Caco-2 (cell line): ENCODE measurements around the gene QSER1. TPM values are rescaled to one million over a fixed set of nuclear protein-coding genes. Genes with fewer than 3 reads are reported as not detected.

Experiments used
- BruUV-seq: library from RNA; stranded (reverse); fragments of 400-500 nt; replicated peaks from 2 replicates; lab custom pipeline; 2021; lab: Mats Ljungman, UMichigan
- CTCF ChIA-PET: fragments of 300-600 bp; sonication (Branson Sonifier 250); formaldehyde crosslinking; loops from one replicate; lab custom pipeline; 2022; ENCODE audit warnings: antibody characterized with exemption; lab: Charles Lee
- POLR2A ChIA-PET: fragments of 300-600 bp; sonication (Branson Sonifier 250); formaldehyde crosslinking; loops from one replicate; lab custom pipeline; 2022; ENCODE audit warnings: antibody characterized with exemption; lab: Charles Lee
- DNase-seq, 2 experiments: peaks; one replicate each; pipeline versions ENCODE4 v3.0.0 to v3.0.0-alpha.2; 2020 to 2022
- H3K27me3 ChIP-seq: replicated peaks from 2 replicates; pipeline ENCODE4 v1.6.0; 2011; ENCODE audit warnings: low read length; ENCODE audit not compliant: control insufficient read depth, insufficient read depth
- H3K36me3 ChIP-seq: 2 replicates; pipeline ENCODE4 v1.5.1; 2011; ENCODE audit warnings: low read length; ENCODE audit not compliant: control insufficient read depth, insufficient read depth
- H3K4me1 ChIP-seq: fragments of 250-450 bp; sonication (Bioruptor Pico); 2 replicates; pipeline ENCODE4 v1.5.1; 2020; ENCODE audit warnings: mild to moderate bottlenecking
- H3K4me3 ChIP-seq: 2 replicates; pipeline ENCODE4 v1.5.1; 2011; ENCODE audit warnings: low read depth, mild to moderate bottlenecking, control low read depth, low read length
- H3K9me3 ChIP-seq: fragments of 250-450 bp; sonication (Bioruptor Pico); 2 replicates; pipeline ENCODE4 v1.5.1; 2020; ENCODE audit warnings: mild to moderate bottlenecking, moderate library complexity
- H3K27ac Mint-ChIP-seq: one replicate; pipeline ENCODE4 v1.8.0; 2022; ENCODE audit warnings: mixed read lengths; ENCODE audit not compliant: unreplicated experiment
- H3K27me3 Mint-ChIP-seq: one replicate; pipeline ENCODE4 v1.8.0; 2022; ENCODE audit warnings: mixed read lengths; ENCODE audit not compliant: insufficient read depth, unreplicated experiment
- H3K36me3 Mint-ChIP-seq: one replicate; pipeline ENCODE4 v1.8.0; 2022; ENCODE audit warnings: mild to moderate bottlenecking, mixed read lengths; ENCODE audit not compliant: insufficient read depth, unreplicated experiment
- H3K4me1 Mint-ChIP-seq: one replicate; pipeline ENCODE4 v1.8.0; 2022; ENCODE audit warnings: low read depth, mixed read lengths; ENCODE audit not compliant: unreplicated experiment
- H3K4me3 Mint-ChIP-seq: one replicate; pipeline ENCODE4 v1.8.0; 2022; ENCODE audit warnings: mild to moderate bottlenecking, moderate library complexity, mixed read lengths; ENCODE audit not compliant: unreplicated experiment
- H3K9me3 Mint-ChIP-seq: one replicate; pipeline ENCODE4 v1.8.0; 2022; ENCODE audit warnings: mixed read lengths; ENCODE audit not compliant: unreplicated experiment
- CTCF ChIP-seq, 2 experiments: fragments of 200-600 bp in 1 of 2; IDR thresholded peaks; 1 replicate in 1 of 2; 2 replicates in 1 of 2; pipeline versions ENCODE4 v1.5.1 to v1.8.0; 2011 to 2022; ENCODE audit warnings: antibody characterized with exemption in 1 of 2, control low read depth in 1 of 2, inconsistent platforms in 1 of 2, low read depth in 1 of 2, low read length in 1 of 2, mild to moderate bottlenecking in 1 of 2, moderate library complexity in 1 of 2; ENCODE audit not compliant: insufficient read depth in 1 of 2, severe bottlenecking in 1 of 2, unreplicated experiment in 1 of 2
- intact Hi-C: fragments of 100-400 bp; cut with micrococcal nuclease; formaldehyde crosslinking; loops from one replicate; pipeline ENCODE4 v1.10.0; 2022; ENCODE audit not compliant: unreplicated experiment
- total RNA-seq: library from RNA; stranded (reverse); gene quantifications from 2 replicates; pipeline ENCODE4 v1.2.3, GENCODE V29; 2022

Gene QSER1
- total RNA-seq, 1 experiment from 2014 or later, result 45.0 TPM

DNA sequence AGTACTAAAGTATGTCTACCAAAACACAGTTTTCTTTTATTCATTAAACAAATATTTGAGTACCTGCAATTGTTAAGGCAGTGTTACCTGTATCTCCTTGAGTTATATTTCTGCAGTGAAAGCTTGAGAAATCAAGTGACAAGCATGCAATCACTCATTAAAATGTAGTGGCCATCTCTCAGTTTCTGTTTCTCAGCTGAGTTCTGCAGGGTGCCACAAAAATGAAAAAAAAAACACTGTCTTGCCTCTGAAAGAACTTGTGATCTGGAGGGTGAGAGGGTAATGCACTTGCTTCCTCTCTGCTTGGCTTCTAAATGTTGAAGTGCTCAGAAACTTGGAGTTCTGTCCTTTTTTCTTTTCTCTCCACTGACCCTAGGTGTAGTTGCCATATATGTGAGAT is 6.8 kb downstream of the QSER1 start:
- Mint-ChIP-seq H3K27me3 (no peaks in the 10 kb centered on the region), H3K9me3 (no peaks in the 10 kb centered on the region), H3K4me1 (peaks cover 29% of the 10 kb centered on the region), H3K36me3 (peaks cover 13% of the 10 kb centered on the region), H3K27ac (no peak overlapping the region), H3K4me3 (no peak overlapping the region)
- H3K36me3 ChIP-seq, result no peaks in the 10 kb centered on the region
- TF ChIP-seq CTCF (IDR thresholded peaks at IDR 0.05; ENCODE audit: insufficient read depth in 1 of 2, low read depth in 1 of 2, low read length in 1 of 2, severe bottlenecking in 1 of 2, unreplicated experiment in 1 of 2), result no peak
- no peaks in the 10 kb centered on the region; the same call in 1 of the 2 replicates for H3K27me3 ChIP-seq
- ChIA-PET POLR2A (no interaction called here), CTCF (no interaction called here)
- no peak overlapping the region for H3K4me3 ChIP-seq
- peaks cover 17% of the 10 kb centered on the region for H3K4me1 ChIP-seq
- DNase-seq, result no peak
- no TSS peak for BruUV-seq
- intact Hi-C loops, result no loop called here
- H3K9me3 ChIP-seq, result no peaks in the 10 kb centered on the region

DNA sequence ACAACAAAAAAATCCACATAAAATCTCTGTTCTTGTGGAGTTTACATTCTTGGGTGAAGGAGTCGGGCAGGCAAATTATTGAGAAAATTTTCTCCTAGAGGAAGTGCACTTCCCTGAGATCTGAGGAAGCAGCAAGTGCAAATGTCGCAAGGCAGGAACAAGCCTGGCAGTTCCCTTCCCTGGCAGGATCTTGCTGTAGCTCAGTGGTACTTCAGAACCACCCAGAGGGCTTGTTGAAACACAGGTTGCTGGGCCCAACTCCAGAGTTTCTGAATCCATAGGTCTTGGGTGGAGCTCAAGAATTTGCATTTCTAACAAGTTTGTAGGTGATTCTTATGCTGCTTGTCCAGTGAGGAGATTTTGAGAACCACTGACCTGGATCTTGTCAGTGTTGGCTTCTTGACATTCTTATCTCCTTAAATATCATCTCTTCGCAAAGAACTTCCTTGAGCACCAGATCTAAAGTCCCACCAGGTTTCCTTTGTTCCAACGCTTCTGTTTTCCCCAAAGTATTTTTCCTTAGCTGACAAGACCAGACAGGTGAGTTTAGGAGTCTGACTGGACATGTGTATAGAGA is 9.6 kb downstream of the QSER1 start:
- H3K4me3 ChIP-seq, result no peak overlapping the region
- ChIA-PET CTCF (no interaction called here), POLR2A (no interaction called here)
- H3K27me3 Mint-ChIP-seq, result no peaks in the 10 kb centered on the region
- no peaks in the 10 kb centered on the region for H3K9me3 Mint-ChIP-seq
- no peak for TF ChIP-seq CTCF (IDR thresholded peaks at IDR 0.05; ENCODE audit: insufficient read depth in 1 of 2, low read depth in 1 of 2, low read length in 1 of 2, severe bottlenecking in 1 of 2, unreplicated experiment in 1 of 2)
- no peak overlapping the region for H3K27ac Mint-ChIP-seq
- DNase-seq, result no peak
- no peaks in the 10 kb centered on the region for H3K9me3 ChIP-seq
- no peaks in the 10 kb centered on the region; the same call in 1 of the 2 replicates for H3K27me3 ChIP-seq
- H3K4me1 Mint-ChIP-seq, result peaks cover 30% of the 10 kb centered on the region
- intact Hi-C loops, result no loop called here
- H3K4me1 ChIP-seq, result peaks cover 6% of the 10 kb centered on the region
- H3K36me3 Mint-ChIP-seq, result peaks cover 13% of the 10 kb centered on the region
- no TSS peak for BruUV-seq
- H3K36me3 ChIP-seq, result no peaks in the 10 kb centered on the region
- H3K4me3 Mint-ChIP-seq, result no peak overlapping the region

DNA sequence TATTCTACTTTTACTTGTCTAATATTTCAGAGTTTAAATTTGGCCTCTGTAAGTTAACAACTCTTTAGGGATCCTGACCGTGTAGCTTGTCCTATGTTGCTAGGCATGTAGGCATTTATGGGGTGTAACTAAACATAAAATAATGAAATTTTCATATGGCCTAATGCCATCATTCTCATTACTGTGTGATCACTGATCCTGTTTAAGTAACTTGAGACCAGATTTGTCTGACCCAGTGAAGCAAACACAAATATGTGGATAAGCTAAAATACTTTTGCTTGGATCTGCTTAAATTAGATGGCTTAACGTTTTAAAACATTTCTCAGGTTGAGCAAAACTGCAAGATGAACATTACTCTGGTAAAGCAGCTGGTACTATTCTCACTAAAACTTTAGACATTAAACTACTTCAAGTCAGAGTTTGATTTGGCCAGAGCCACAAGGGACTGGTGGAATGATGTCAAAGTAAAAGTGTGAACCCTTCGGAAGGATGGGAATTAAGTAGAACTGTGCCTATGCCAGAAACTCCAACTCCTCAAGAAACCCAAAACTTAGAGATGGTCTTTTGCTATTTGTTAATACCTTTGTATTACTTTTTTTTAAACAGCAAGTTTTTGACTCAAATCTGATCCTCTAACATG is 12.5 kb downstream of the QSER1 start:
- H3K27ac Mint-ChIP-seq, result no peak overlapping the region
- Histone ChIP-seq H3K27me3 (no peaks in the 10 kb centered on the region), H3K9me3 (no peaks in the 10 kb centered on the region), H3K36me3 (no peaks in the 10 kb centered on the region), H3K4me3 (no peak overlapping the region), H3K4me1 (peaks cover 6% of the 10 kb centered on the region)
- DNase-seq, result no peak
- no peaks in the 10 kb centered on the region for H3K9me3 Mint-ChIP-seq
- H3K36me3 Mint-ChIP-seq, result peaks cover 17% of the 10 kb centered on the region
- POLR2A ChIA-PET, result no interaction called here
- H3K4me3 Mint-ChIP-seq, result no peak overlapping the region
- peaks cover 18% of the 10 kb centered on the region for H3K4me1 Mint-ChIP-seq
- no TSS peak for BruUV-seq
- H3K27me3 Mint-ChIP-seq, result no peaks in the 10 kb centered on the region
- CTCF ChIA-PET, result no interaction called here
- intact Hi-C loops, result no loop called here
- TF ChIP-seq CTCF (IDR thresholded peaks at IDR 0.05; ENCODE audit: insufficient read depth in 1 of 2, low read depth in 1 of 2, low read length in 1 of 2, severe bottlenecking in 1 of 2, unreplicated experiment in 1 of 2), result no peak
